ENCODE measurements around the gene ZNF732. TPM values are rescaled to one million over a fixed set of nuclear protein-coding genes. Genes with fewer than 3 reads are reported as not detected.

The ZNF732 gene
- total RNA-seq (2022; extraction: Qiagen RNA extraction; ENCODE audit: low read depth), result not detected in 5 replicates

GRCh38 chr4:304969-305680 lies at the start of gene ZNF732:
Gene ZNF732 (minus strand): TSS chr4:305474. CDS start chr4:305310, 164 bp downstream.

GRCh38 chr4:337143-337931 lies 32.1 kb upstream of the ZNF732 start, which contains the start of gene ZNF141:
Gene ZNF141 (plus strand): TSS chr4:337814. CDS start chr4:337984, 170 bp downstream.

Other genes starting within 250 kb of the ZNF732 start
- 0.29 to 0.66 TPM (median 0.52 TPM) in 5 replicates for gene ZNF718, start 181.0 kb downstream of the ZNF732 start, total RNA-seq (2022; extraction: Qiagen RNA extraction; ENCODE audit: low read depth)
- gene ZNF141, start 32.3 kb upstream of the ZNF732 start, total RNA-seq (2022; extraction: Qiagen RNA extraction; ENCODE audit: low read depth), result 2.4 to 3.7 TPM (median 3.0 TPM) in 5 replicates
- 11.7 to 18.8 TPM (median 16.4 TPM) in 5 replicates for gene ZNF721, start 193.7 kb upstream of the ZNF732 start, total RNA-seq (2022; extraction: Qiagen RNA extraction; ENCODE audit: low read depth)
- 22.9 to 28.6 TPM (median 26.0 TPM) in 5 replicates for gene PIGG, start 193.7 kb upstream of the ZNF732 start, total RNA-seq (2022; extraction: Qiagen RNA extraction; ENCODE audit: low read depth)

All from A549 treated with DMSO at 1 μM for 4 hours (cell line).